ENCODE results near the gene MED25.

MED25 gene

DNA sequence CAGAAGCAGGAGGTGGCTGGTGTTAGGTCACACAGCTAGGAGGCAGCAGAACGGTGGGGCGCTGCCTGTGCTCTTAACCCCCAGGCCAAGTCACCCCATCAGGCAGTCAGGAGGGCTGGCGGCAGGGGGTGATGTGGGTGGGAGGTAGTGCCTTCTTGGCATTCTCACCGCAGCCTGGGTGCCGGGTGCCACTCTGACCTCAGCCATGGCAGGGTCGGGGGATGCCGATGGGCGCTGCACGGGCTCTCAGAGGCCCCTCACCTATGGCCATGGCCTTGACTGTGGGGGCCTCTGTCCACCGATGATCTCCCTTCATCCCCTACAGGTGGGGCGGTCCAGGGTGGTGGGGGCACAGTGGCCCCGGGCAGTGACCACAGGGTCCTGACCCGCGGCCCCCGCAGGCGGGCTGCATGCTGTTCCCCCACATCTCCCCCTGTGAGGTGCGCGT, 38.5 kb downstream of the MED25 start:
- no peak for DNase-seq (ENCODE audit: low read depth)
- TF ChIP-seq, protein P1, sequence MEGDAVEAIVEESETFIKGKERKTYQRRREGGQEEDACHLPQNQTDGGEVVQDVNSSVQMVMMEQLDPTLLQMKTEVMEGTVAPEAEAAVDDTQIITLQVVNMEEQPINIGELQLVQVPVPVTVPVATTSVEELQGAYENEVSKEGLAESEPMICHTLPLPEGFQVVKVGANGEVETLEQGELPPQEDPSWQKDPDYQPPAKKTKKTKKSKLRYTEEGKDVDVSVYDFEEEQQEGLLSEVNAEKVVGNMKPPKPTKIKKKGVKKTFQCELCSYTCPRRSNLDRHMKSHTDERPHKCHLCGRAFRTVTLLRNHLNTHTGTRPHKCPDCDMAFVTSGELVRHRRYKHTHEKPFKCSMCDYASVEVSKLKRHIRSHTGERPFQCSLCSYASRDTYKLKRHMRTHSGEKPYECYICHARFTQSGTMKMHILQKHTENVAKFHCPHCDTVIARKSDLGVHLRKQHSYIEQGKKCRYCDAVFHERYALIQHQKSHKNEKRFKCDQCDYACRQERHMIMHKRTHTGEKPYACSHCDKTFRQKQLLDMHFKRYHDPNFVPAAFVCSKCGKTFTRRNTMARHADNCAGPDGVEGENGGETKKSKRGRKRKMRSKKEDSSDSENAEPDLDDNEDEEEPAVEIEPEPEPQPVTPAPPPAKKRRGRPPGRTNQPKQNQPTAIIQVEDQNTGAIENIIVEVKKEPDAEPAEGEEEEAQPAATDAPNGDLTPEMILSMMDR (IDR thresholded peaks at IDR 0.05; ENCODE audit: insufficient read depth, low read depth, low read length, missing control alignments) = no peak

DNA sequence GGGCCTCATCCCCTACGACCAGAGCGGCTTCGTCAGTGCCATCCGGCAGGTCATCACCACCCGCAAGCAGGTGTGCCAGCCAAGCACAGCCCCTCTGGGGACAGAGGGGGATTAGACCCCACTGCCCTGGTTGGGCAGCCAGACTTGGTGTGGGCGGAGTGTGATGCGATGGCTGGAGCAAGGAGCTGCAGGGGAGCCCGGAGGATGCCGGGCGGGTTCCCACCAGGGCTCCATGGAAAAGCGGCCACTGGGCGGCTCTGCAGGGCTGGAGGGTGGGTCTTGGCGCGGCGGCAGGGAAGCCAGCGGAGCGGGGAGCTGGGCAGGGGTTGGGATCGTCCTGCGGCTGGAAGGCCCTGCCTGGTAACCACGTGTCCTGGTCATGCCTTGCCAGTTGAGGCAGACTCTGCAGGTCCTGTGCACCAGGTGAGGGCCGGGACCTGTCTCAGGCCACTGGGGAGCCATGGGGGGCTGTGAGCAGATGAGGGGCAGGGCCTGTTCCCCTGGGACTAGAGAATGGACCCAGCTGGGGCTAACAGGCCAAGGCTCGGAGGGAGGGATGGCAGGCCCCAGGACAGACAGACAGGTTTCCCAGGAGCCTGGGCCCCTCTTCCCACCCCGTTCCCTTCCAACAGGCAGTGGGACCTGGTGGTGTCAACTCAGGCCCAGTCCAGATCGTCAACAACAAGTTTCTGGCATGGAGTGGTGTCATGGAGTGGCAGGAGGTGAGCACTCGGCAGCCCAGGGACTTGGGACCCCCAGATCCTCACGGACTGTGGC, 39.2 kb downstream of the MED25 start:
- peak; percentile 7 for DNase-seq (ENCODE audit: low read depth)
- no peak overlapping the region for H3K4me3 ChIP-seq (ENCODE audit: low read depth, low read length)
- TF ChIP-seq, protein P1 (IDR thresholded peaks at IDR 0.05; ENCODE audit: insufficient read depth, low read depth, low read length, missing control alignments) = no peak

More for the DNA sequence above, 38.5 kb downstream of the MED25 start:
- H3K4me3 ChIP-seq (ENCODE audit: low read depth, low read length) = no peak overlapping the region

DNA sequence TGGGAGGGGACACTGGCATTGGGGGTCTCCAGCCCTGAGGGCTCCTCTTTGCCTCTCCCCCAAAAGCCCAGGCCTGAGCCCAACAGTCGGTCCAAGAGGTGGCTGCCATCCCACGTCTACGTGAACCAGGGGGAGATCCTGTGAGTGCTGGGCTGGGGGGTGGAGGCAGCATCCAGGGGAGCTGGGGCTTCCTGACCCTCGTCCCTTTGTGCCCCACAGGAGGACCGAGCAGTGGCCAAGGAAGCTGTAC, 39.7 kb downstream of the MED25 start:
- TF ChIP-seq, protein P1 (IDR thresholded peaks at IDR 0.05; ENCODE audit: insufficient read depth, low read depth, low read length, missing control alignments) = no peak
- H3K4me3 ChIP-seq (ENCODE audit: low read depth, low read length) = no peak overlapping the region
- DNase-seq (ENCODE audit: low read depth) = no peak

DNA sequence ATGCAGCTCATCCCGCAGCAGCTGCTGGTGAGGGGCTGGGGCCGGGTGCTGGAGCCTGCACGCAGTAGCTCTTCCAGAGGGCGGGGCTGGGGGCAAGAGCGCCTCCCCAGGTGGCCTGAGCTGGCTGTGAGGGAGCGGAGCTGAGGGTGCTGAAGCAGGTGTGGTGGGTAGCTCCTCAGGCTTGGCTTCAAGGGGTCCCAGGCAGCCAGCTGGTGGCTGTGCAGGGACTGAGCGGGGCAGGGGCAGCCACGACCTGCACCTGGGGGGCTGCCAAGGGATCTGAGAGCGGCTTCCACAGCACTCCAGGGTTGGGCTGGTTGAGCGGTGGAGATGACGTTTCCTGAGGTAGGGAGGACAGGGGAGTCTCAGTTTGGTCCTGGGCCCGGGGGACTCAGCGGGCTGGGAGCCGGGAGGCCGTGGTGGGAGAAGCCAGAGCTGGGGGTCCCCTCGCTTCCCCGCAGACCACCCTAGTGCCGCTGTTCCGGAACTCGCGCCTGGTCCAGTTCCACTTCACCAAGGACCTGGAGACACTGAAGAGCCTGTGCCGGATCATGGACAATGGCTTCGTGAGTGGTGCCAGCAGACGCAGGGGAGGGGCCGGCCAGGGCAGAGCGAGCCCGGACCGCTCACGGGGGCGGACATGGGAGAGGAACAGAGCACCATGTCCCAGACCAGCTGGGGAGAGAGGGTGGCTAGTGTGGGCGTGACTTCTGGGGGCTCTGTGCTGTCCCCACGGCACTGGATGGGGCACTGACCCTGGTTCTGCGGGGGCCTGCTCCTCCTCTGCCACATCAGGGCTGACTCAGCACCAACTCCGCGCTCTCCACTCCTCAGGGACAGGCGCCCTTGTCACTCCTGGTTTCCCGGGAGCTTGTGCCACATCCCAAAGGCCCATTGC, 40.2 kb downstream of the MED25 start:
- peak; percentile 6 for DNase-seq (ENCODE audit: low read depth)
- TF ChIP-seq, protein P1 (IDR thresholded peaks at IDR 0.05; ENCODE audit: insufficient read depth, low read depth, low read length, missing control alignments) = no peak
- no peak overlapping the region for H3K4me3 ChIP-seq (ENCODE audit: low read depth, low read length)

DNA sequence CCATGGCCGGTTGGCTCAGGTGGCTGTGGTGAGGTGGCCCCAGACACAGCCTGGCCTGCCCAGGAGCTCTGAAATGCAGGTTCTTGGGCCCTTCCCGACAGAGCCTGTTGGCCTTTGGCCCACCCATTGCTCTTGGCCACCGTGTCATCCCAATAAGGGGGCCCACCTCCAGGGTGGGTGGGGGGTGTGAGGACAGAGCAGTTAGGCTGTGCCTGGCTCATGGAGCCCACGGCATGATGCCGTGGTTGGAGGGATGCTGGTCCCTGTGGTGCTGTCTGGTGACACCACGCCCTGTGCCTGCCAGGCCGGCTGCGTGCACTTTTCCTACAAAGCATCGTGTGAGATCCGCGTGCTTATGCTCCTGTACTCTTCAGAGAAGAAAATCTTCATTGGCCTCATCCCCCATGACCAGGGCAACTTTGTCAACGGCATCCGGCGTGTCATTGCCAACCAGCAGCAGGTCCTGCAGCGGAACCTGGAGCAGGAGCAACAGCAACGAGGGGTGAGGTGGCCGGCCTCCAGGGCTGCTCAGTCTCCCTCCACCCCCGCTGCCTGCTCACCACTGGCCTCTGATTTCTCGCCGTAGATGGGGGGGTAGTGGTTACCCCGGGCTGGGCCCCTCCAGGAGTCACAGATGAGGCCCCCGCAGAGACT, 41.7 kb downstream of the MED25 start:
- TF ChIP-seq, protein P1 (IDR thresholded peaks at IDR 0.05; ENCODE audit: insufficient read depth, low read depth, low read length, missing control alignments) = no peak
- DNase-seq (ENCODE audit: low read depth) = peak; percentile 2
- H3K4me3 ChIP-seq (ENCODE audit: low read depth, low read length) = no peak overlapping the region

DNA sequence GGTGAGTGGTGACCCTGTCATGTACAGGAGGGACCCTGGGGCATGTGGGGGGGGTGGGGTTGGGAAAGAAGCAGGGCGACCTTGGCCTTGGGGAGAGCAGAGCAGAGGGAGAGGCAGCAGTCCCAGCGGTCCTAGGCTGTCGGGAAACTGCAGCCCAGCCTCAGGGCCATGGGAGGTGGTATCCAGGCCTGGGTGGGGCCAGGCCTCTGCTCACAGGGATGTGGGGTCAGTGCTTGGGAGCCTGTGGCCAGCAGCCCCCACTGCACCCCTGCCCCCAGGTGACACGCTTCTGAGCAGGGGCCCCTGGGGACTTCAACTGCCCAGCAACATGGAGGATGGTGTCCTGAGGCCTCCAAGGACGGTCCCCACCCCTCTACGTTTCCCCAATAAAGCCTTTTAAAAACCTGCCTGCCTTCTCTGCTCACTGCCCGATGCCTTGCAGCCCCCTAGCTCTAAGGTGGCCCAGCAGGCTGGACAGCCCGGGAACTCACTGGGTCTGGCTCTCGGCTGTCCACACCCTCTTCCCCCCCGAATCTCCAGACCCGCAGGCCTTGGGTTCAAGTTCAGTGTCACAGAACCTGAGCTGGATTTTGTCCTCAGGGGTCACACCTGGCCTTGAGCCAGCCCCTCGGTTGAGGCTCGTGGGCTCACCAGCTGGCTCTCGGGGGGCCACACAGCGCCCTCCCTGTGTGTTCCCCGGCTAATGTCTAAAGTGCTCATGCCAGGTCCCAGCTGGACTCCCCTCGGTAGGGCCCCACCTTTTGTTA, 42.4 kb downstream of the MED25 start:
- no peak overlapping the region for H3K4me3 ChIP-seq (ENCODE audit: low read depth, low read length)
- TF ChIP-seq, protein P1 (IDR thresholded peaks at IDR 0.05; ENCODE audit: insufficient read depth, low read depth, low read length, missing control alignments) = no peak
- DNase-seq (ENCODE audit: low read depth) = peak; percentile 3
